HUES48 (cell line): ENCODE data around the gene LRRC45.
"Not testable (repeated sequence)": the region's sequence is repeated elsewhere in the genome, so short reads cannot be mapped to it uniquely, and the experiment has no call there.

Experiments used
- H3K27ac ChIP-seq: one replicate; pipeline ENCODE4 v1.7.0; 2013; ENCODE audit warnings: low read depth, low read length, inconsistent platforms
- H3K27me3 ChIP-seq: 2 replicates; pipeline ENCODE4 v1.6.1; 2013; ENCODE audit warnings: mild to moderate bottlenecking, low read length; ENCODE audit not compliant: control insufficient read depth, insufficient read depth
- H3K36me3 ChIP-seq: 2 replicates; pipeline ENCODE4 v1.6.1; 2013; ENCODE audit warnings: low read length; ENCODE audit not compliant: control insufficient read depth, insufficient read depth
- H3K4me1 ChIP-seq: 2 replicates; pipeline ENCODE4 v1.6.1; 2013; ENCODE audit warnings: mild to moderate bottlenecking, low read length; ENCODE audit not compliant: control insufficient read depth, insufficient read depth
- H3K4me3 ChIP-seq: 2 replicates; pipeline ENCODE4 v1.5.1; 2013; ENCODE audit warnings: mild to moderate bottlenecking, low read depth, low read length
- H3K9ac ChIP-seq: 2 replicates; pipeline ENCODE4 v1.6.1; 2013; ENCODE audit warnings: mild to moderate bottlenecking, low read depth, low read length, moderate library complexity
- H3K9me3 ChIP-seq: 2 replicates; pipeline ENCODE4 v1.6.1; 2013; ENCODE audit warnings: low read length; ENCODE audit not compliant: control insufficient read depth, insufficient read depth

LRRC45 gene

GRCh38 chr17:82031885-82032627 is 9.0 kb downstream of the LRRC45 start:
- peak overlapping the region; percentile 74 for H3K4me3 ChIP-seq
- peak overlapping the region; percentile 30 for H3K9ac ChIP-seq
- no peak overlapping the region for H3K27ac ChIP-seq
- peaks cover 33% of the 10 kb centered on the region for H3K36me3 ChIP-seq
- H3K9me3 ChIP-seq: no peaks in the 10 kb centered on the region
- peaks cover 7% of the 10 kb centered on the region; the same call in 1 of the 2 replicates for H3K4me1 ChIP-seq
- no peaks in the 10 kb centered on the region for H3K27me3 ChIP-seq

GRCh38 chr17:82033359-82034085 is 10.4 kb downstream of the LRRC45 start:
- Histone ChIP-seq H3K4me1 (peaks cover 10% of the 10 kb centered on the region; the same call in 1 of the 2 replicates), H3K4me3 (no peak overlapping the region), H3K9ac (no peak overlapping the region)

DNA sequence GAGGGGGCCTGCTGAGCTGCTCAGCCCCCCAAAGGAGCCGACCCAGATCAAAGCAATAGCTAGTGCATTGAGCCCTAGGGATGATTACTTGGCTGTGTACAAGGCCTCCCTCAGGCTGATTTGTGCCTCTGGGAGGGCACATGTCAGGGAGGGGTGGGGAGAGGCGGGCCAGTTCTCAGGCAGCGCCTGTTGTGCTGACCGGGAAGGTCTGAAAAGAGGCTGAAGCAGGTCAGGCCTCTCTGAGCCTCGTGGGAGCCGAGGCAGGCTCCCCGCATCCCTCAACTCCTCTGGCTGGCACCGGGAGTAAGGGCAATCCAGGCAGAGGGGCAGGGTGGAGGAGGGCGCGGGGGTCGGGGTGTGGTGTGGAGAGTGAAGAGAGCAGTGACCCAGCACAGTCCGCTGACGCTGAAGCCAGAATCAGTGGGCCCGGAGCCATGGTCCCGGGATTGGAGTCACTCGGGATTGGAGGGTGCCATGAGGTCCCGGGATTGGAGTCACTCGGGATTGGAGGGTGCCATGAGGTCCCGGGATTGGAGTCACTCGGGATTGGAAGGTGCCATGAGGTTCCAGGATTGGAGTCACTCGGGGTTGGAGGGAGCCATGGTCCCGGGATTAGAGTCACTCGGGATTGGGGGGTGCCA is 11.4 kb downstream of the LRRC45 start:
- Histone ChIP-seq H3K4me3 (no peak overlapping the region), H3K9me3 (no peaks in the 10 kb centered on the region), H3K4me1 (peaks cover 10% of the 10 kb centered on the region; the same call in 1 of the 2 replicates), H3K36me3 (peaks cover 9% of the 10 kb centered on the region), H3K27ac (no peak overlapping the region), H3K27me3 (no peaks in the 10 kb centered on the region), H3K9ac (no peak overlapping the region)

More at GRCh38 chr17:82033359-82034085, 10.4 kb downstream of the LRRC45 start:
- no peaks in the 10 kb centered on the region for H3K27me3 ChIP-seq
- H3K36me3 ChIP-seq: peaks cover 19% of the 10 kb centered on the region
- H3K27ac ChIP-seq: no peak overlapping the region
- no peaks in the 10 kb centered on the region for H3K9me3 ChIP-seq

DNA sequence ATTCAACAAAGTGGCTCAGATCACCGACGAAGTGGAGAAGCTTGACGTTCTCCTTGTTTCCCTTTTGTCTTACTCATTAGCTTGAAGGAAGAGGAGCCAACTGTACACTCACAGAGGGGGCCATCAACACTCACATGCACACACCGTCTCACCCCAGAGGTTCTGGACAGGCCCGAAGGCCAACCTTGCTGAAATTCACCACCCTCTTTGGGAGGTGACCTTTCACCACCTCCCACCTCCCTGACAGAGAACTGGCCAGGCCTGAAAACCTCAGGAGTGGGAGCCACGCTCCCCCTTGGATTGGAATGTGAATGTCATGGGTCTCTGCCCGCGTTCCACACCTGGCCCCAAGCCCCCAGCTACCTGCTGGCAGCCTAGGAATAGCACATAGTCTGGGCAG is 12.4 kb downstream of the LRRC45 start:
- Histone ChIP-seq H3K36me3 (peaks cover 9% of the 10 kb centered on the region), H3K27me3 (no peaks in the 10 kb centered on the region), H3K9ac (no peak overlapping the region), H3K9me3 (no peaks in the 10 kb centered on the region), H3K27ac (no peak overlapping the region), H3K4me1 (peaks cover 10% of the 10 kb centered on the region; the same call in 1 of the 2 replicates), H3K4me3 (no peak overlapping the region)

DNA sequence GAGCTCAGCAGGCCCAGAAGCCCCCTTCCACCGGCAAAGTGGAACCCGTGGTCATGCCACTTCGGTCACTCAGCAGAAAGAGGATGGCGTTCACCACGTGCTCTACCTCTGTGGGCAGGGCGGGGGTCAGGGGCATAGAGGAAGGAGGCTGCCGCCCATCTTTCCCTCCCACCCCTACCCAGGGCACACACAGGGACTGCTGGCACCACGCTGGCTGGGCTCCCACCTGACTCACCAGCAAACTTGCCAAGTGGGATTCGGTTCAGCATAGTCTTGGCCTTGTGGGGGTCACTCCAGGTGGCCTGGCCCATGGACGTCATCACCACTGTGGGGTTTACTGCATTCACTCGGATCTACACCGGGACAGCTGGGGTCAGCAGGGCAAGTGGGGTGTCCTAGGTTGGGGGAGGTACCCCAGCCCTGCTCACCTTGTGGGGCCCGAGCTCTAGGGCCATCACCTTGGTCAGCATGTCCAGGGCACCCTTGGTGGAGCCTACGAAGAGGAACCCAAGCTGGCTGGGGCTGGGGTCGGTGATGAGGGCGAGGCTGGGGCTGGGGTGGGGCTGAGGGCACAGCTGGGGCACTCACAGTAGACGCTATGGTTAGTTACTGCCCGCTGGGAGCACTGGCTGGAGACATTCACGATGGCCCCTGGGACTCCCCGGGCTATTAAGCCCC is 13.0 kb downstream of the LRRC45 start:
- Histone ChIP-seq H3K36me3 (peaks cover 9% of the 10 kb centered on the region), H3K4me1 (peaks cover 13% of the 10 kb centered on the region; the same call in 1 of the 2 replicates), H3K27ac (no peak overlapping the region), H3K4me3 (peak overlapping the region; percentile 68), H3K27me3 (no peaks in the 10 kb centered on the region), H3K9me3 (no peaks in the 10 kb centered on the region), H3K9ac (no peak overlapping the region)

GRCh38 chr17:82036634-82037091 is 13.6 kb downstream of the LRRC45 start:
- no peaks in the 10 kb centered on the region for H3K27me3 ChIP-seq
- peaks cover 9% of the 10 kb centered on the region for H3K36me3 ChIP-seq
- no peaks in the 10 kb centered on the region for H3K9me3 ChIP-seq
- peaks cover 18% of the 10 kb centered on the region; the same call in 1 of the 2 replicates for H3K4me1 ChIP-seq
- peak overlapping the region; percentile 61; the same call in 1 of the 2 replicates for H3K9ac ChIP-seq
- H3K27ac ChIP-seq: peak overlapping the region; percentile 86
- H3K4me3 ChIP-seq: peak overlapping the region; percentile 68

DNA sequence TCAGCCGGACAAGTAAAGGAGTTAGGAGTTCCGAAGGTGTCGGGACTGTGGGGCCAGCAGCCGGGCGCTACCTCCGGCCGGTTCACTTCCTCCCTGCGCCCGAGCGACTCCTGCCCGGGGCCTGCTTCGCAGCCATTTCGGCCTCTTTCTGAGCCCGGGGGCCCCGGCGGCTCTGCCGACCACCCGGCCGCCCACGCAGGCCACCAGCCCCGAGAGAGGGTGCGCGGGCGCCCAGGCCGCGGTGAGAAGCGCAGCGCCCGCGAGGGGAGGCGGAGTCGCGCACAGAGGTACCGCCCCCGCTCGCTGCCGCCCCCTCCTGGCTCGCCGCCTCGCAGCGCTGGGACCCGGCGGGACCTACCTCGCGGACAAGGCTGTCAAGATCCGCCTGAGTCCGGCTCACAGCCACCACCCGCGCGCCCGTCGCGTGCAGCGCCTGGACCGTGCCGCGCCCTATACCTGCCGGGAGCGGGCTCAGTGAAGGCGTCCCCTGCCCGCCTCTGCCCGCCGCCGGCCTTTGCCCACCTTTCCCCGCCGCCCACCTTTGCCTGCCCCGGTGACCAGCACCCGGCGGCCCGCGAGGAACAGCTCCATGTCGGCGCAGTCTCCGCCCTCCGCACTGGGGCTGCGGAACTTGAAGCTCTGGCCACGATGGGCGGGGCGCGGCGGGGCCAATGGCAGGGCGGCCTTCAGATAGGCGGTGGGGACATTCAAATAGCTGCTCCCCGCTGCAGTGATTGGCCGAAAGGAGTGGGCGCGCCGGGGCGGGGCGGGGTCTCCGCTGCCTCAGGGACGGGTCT is 14.2 kb downstream of the LRRC45 start, which contains the start of gene DCXR:
Gene DCXR (minus strand): TSS at position 606 of the 797 bp plus-strand sequence. CDS start 15 bp downstream, at position 591.
- no peaks in the 10 kb centered on the region for H3K9me3 ChIP-seq
- peaks cover 9% of the 10 kb centered on the region for H3K36me3 ChIP-seq
- peak within 1 kb of the TSS; percentile 61; the same call in 1 of the 2 replicates for H3K9ac ChIP-seq
- peaks cover 18% of the 10 kb centered on the region; the same call in 1 of the 2 replicates for H3K4me1 ChIP-seq
- H3K4me3 ChIP-seq: peak within 1 kb of the TSS; percentile 68
- peak within 1 kb of the TSS; percentile 86 for H3K27ac ChIP-seq
- H3K27me3 ChIP-seq: no peaks in the 10 kb centered on the region

- Histone ChIP-seq H3K4me1 (peaks cover 13% of the 10 kb centered on the region; the same call in 1 of the 2 replicates), H3K27me3 (no peaks in the 10 kb centered on the region), H3K36me3 (peaks cover 9% of the 10 kb centered on the region), H3K9ac (no peak overlapping the region), H3K27ac (no peak overlapping the region), H3K9me3 (no peaks in the 10 kb centered on the region), H3K4me3 (peak overlapping the region; percentile 52)
These were observed 14.7 kb downstream of the LRRC45 start for GRCh38 chr17:82037889-82038195.

GRCh38 chr17:82038796-82039409 is 15.8 kb downstream of the LRRC45 start:
- H3K9me3 ChIP-seq: not testable (repeated sequence)

More at GRCh38 chr17:82038796-82039409, 15.8 kb downstream of the LRRC45 start:
- peaks cover 20% of the 10 kb centered on the region; the same call in 1 of the 2 replicates for H3K4me1 ChIP-seq
- H3K4me3 ChIP-seq, H3K36me3 ChIP-seq, H3K27me3 ChIP-seq, H3K27ac ChIP-seq, H3K9ac ChIP-seq: not testable (repeated sequence)
